HEK293T (cell line): ENCODE data around the gene CHRNA7.

ENCODE experiments used
- ARNT ChIP-seq: fragments of 450-650 bp; IDR thresholded peaks from 2 replicates; pipeline ENCODE4 v1.6.1; 2017; ENCODE audit warnings: mild to moderate bottlenecking
- BHLHE40 ChIP-seq: fragments of 450-650 bp; IDR thresholded peaks from 2 replicates; pipeline ENCODE4 v1.6.1; 2016; ENCODE audit warnings: mild to moderate bottlenecking, moderate library complexity, borderline replicate concordance
- CTBP1 ChIP-seq: fragments of 450-650 bp; IDR thresholded peaks from 2 replicates; pipeline ENCODE4 v1.6.1; 2016; ENCODE audit warnings: borderline replicate concordance
- ELF4 ChIP-seq: fragments of 450-650 bp; IDR thresholded peaks from 2 replicates; pipeline ENCODE4 v1.6.1; 2017; ENCODE audit warnings: antibody characterized with exemption
- FOXA1 ChIP-seq: fragments of 450-650 bp; IDR thresholded peaks from 2 replicates; pipeline ENCODE4 v1.6.1; 2016; ENCODE audit warnings: mild to moderate bottlenecking
- FOXM1 ChIP-seq: fragments of 450-650 bp; IDR thresholded peaks from 2 replicates; pipeline ENCODE4 v1.6.1; 2017; ENCODE audit warnings: mild to moderate bottlenecking, borderline replicate concordance
- HDGF ChIP-seq: fragments of 450-650 bp; IDR thresholded peaks from 2 replicates; pipeline ENCODE4 v1.6.1; 2017; ENCODE audit warnings: antibody characterized with exemption, borderline replicate concordance
- PKNOX1 ChIP-seq: fragments of 450-650 bp; IDR thresholded peaks from 2 replicates; pipeline ENCODE4 v1.6.1; 2016
- SP1 ChIP-seq: fragments of 450-650 bp; IDR thresholded peaks from 2 replicates; pipeline ENCODE4 v1.6.1; 2017
- SUZ12 ChIP-seq: fragments of 450-650 bp; IDR thresholded peaks from 2 replicates; pipeline ENCODE4 v1.6.1; 2016; ENCODE audit warnings: mild to moderate bottlenecking
- ZNF384 ChIP-seq: fragments of 450-650 bp; IDR thresholded peaks from 2 replicates; pipeline ENCODE4 v1.6.1; 2016

- TF ChIP-seq PKNOX1 (no peak), FOXM1 (no peak), ZNF384 (no peak), SUZ12 (no peak), ARNT (no peak), CTBP1 (no peak), ELF4 (no peak), HDGF (no peak), BHLHE40 (no peak), SP1 (no peak), FOXA1 (no peak)
Measured at GRCh38 chr15:32107477-32108080, 77.3 kb downstream of the CHRNA7 start.
